Karpas-422 (cell line): ENCODE results near the gene ATP8A2. TPM values are rescaled to one million over a fixed set of nuclear protein-coding genes. Genes with fewer than 3 reads are reported as not detected.
"Not testable (repeated sequence)": the region's sequence is repeated elsewhere in the genome, so short reads cannot be mapped to it uniquely, and the experiment has no call there.

ENCODE experiments used
- DNase-seq: peaks from one replicate; pipeline ENCODE4 v3.0.0-alpha.2; 2015
- H2AFZ ChIP-seq: fragments of 200-600 bp; sonication (generic); 2 replicates; pipeline ENCODE4 v1.6.1; 2014; ENCODE audit warnings: antibody characterized with exemption, low read length, mixed read lengths
- H3K27ac ChIP-seq: fragments of 200-600 bp; sonication (generic); 2 replicates; pipeline ENCODE4 v1.5.1; 2014; ENCODE audit warnings: mild to moderate bottlenecking, low read length, moderate library complexity
- H3K27me3 ChIP-seq: fragments of 200-600 bp; sonication (generic); 2 replicates; pipeline ENCODE4 v1.6.1; 2014; ENCODE audit warnings: low read length, mixed read lengths
- H3K36me3 ChIP-seq: fragments of 200-600 bp; sonication (generic); 2 replicates; pipeline ENCODE4 v1.6.1; 2014; ENCODE audit warnings: low read length, mixed read lengths; ENCODE audit not compliant: insufficient read depth
- H3K4me1 ChIP-seq: fragments of 200-600 bp; sonication (generic); 2 replicates; pipeline ENCODE4 v1.6.1; 2014; ENCODE audit warnings: mild to moderate bottlenecking, low read length, mixed read lengths
- H3K4me2 ChIP-seq: fragments of 200-600 bp; sonication (generic); 2 replicates; pipeline ENCODE4 v1.6.1; 2014; ENCODE audit warnings: low read length, low read depth, mild to moderate bottlenecking; ENCODE audit not compliant: poor library complexity, severe bottlenecking
- H3K4me3 ChIP-seq: fragments of 200-600 bp; sonication (generic); 2 replicates; pipeline ENCODE4 v1.5.1; 2014; ENCODE audit warnings: mild to moderate bottlenecking, antibody characterized with exemption, low read length, mixed read lengths
- H3K79me2 ChIP-seq: fragments of 200-600 bp; sonication (generic); 2 replicates; pipeline ENCODE4 v1.6.1; 2014; ENCODE audit warnings: mild to moderate bottlenecking, low read length, mixed read lengths
- H3K9ac ChIP-seq: fragments of 200-600 bp; sonication (generic); 2 replicates; pipeline ENCODE4 v1.6.0; 2014; ENCODE audit warnings: low read length
- H3K9me2 ChIP-seq: fragments of 200-600 bp; sonication (generic), shearing (Covaris generic); replicated peaks from 2 replicates; pipeline ENCODE4 v1.6.0; 2014; ENCODE audit warnings: mild to moderate bottlenecking, low read length, moderate library complexity; ENCODE audit not compliant: insufficient read depth
- H3K9me3 ChIP-seq: fragments of 300-700, 200-600 bp; sonication (generic); 2 replicates; pipeline ENCODE4 v1.6.1; 2014; ENCODE audit warnings: low read length, mixed read lengths
- H4K20me1 ChIP-seq: fragments of 200-600 bp; sonication (generic); 2 replicates; pipeline ENCODE4 v1.6.1; 2014; ENCODE audit warnings: mild to moderate bottlenecking, antibody characterized with exemption, low read length, low read depth; ENCODE audit not compliant: insufficient read depth
- total RNA-seq: library from RNA; depleted of rRNA; stranded (reverse); fragments of >200 nt; shearing (Covaris generic); gene quantifications from 2 replicates; pipeline ENCODE4 v1.2.3, GENCODE V29; 2014; ENCODE audit warnings: low replicate concordance

The ATP8A2 gene
- total RNA-seq, 1 experiment from 2014 or later: not detected

GRCh38 chr13:25502551-25502950 is 130.8 kb downstream of the ATP8A2 start:
- no peaks in the 10 kb centered on the region for H3K27me3 ChIP-seq
- no peak overlapping the region for H3K4me2 ChIP-seq
- no peaks in the 10 kb centered on the region for H3K9me3 ChIP-seq
- no peaks in the 10 kb centered on the region for H3K9me2 ChIP-seq
- no peaks in the 10 kb centered on the region for H3K36me3 ChIP-seq
- peak; percentile 14 for DNase-seq
- no peaks in the 10 kb centered on the region for H3K79me2 ChIP-seq
- H3K4me1 ChIP-seq: no peaks in the 10 kb centered on the region
- no peak overlapping the region for H3K9ac ChIP-seq
- H4K20me1 ChIP-seq: no peaks in the 10 kb centered on the region
- H3K27ac ChIP-seq: no peak overlapping the region
- H3K4me3 ChIP-seq: no peak overlapping the region
- H2AFZ ChIP-seq: no peak overlapping the region

GRCh38 chr13:25503856-25504255 is 132.1 kb downstream of the ATP8A2 start:
- no peaks in the 10 kb centered on the region for H3K9me3 ChIP-seq
- H3K27ac ChIP-seq: no peak overlapping the region
- no peaks in the 10 kb centered on the region for H3K79me2 ChIP-seq
- H4K20me1 ChIP-seq: no peaks in the 10 kb centered on the region
- H3K4me1 ChIP-seq: no peaks in the 10 kb centered on the region
- no peak overlapping the region for H2AFZ ChIP-seq
- no peak overlapping the region for H3K9ac ChIP-seq
- no peak overlapping the region for H3K4me3 ChIP-seq
- H3K9me2 ChIP-seq: no peaks in the 10 kb centered on the region
- DNase-seq: no peak
- H3K27me3 ChIP-seq: no peaks in the 10 kb centered on the region
- no peak overlapping the region for H3K4me2 ChIP-seq
- H3K36me3 ChIP-seq: no peaks in the 10 kb centered on the region

- no peak overlapping the region for H3K9ac ChIP-seq
These were observed 136.1 kb downstream of the ATP8A2 start for GRCh38 chr13:25507841-25508240.

GRCh38 chr13:25513060-25513459 is 141.3 kb downstream of the ATP8A2 start:
- H3K9me2 ChIP-seq, H4K20me1 ChIP-seq, H2AFZ ChIP-seq, H3K4me2 ChIP-seq, H3K9ac ChIP-seq, H3K36me3 ChIP-seq, H3K9me3 ChIP-seq, DNase-seq, H3K4me3 ChIP-seq, H3K4me1 ChIP-seq, H3K27me3 ChIP-seq, H3K27ac ChIP-seq, H3K79me2 ChIP-seq: not testable (repeated sequence)

More at GRCh38 chr13:25507841-25508240, 136.1 kb downstream of the ATP8A2 start:
- DNase-seq: no peak
- no peak overlapping the region for H2AFZ ChIP-seq
- no peaks in the 10 kb centered on the region for H3K9me3 ChIP-seq
- H3K36me3 ChIP-seq: no peaks in the 10 kb centered on the region
- no peak overlapping the region for H3K4me3 ChIP-seq
- H4K20me1 ChIP-seq: no peaks in the 10 kb centered on the region
- H3K79me2 ChIP-seq: no peaks in the 10 kb centered on the region
- no peaks in the 10 kb centered on the region for H3K9me2 ChIP-seq
- H3K27me3 ChIP-seq: no peaks in the 10 kb centered on the region
- no peaks in the 10 kb centered on the region for H3K4me1 ChIP-seq
- H3K4me2 ChIP-seq: no peak overlapping the region
- no peak overlapping the region for H3K27ac ChIP-seq

- Histone ChIP-seq H3K4me1 (no peaks in the 10 kb centered on the region), H3K27me3 (no peaks in the 10 kb centered on the region), H3K79me2 (no peaks in the 10 kb centered on the region), H2AFZ (no peak overlapping the region), H3K9me3 (no peaks in the 10 kb centered on the region), H3K4me2 (no peak overlapping the region), H3K9ac (no peak overlapping the region), H3K9me2 (no peaks in the 10 kb centered on the region), H3K4me3 (no peak overlapping the region), H3K36me3 (no peaks in the 10 kb centered on the region), H3K27ac (no peak overlapping the region), H4K20me1 (no peaks in the 10 kb centered on the region)
- DNase-seq: no peak
These were observed 146.7 kb downstream of the ATP8A2 start for GRCh38 chr13:25518441-25518840.

- no peaks in the 10 kb centered on the region for H3K9me2 ChIP-seq
- H3K79me2 ChIP-seq: no peaks in the 10 kb centered on the region
- no peaks in the 10 kb centered on the region for H4K20me1 ChIP-seq
- no peaks in the 10 kb centered on the region for H3K27me3 ChIP-seq
- no peaks in the 10 kb centered on the region for H3K9me3 ChIP-seq
- no peak overlapping the region for H3K4me3 ChIP-seq
- H3K36me3 ChIP-seq: no peaks in the 10 kb centered on the region
- H3K4me2 ChIP-seq: no peak overlapping the region
- no peaks in the 10 kb centered on the region for H3K4me1 ChIP-seq
- DNase-seq: no peak
- no peak overlapping the region for H2AFZ ChIP-seq
- no peak overlapping the region for H3K9ac ChIP-seq
- H3K27ac ChIP-seq: no peak overlapping the region
These were observed 154.1 kb downstream of the ATP8A2 start for GRCh38 chr13:25525884-25526283.

GRCh38 chr13:25528266-25528665 is 156.5 kb downstream of the ATP8A2 start:
- Histone ChIP-seq H2AFZ (no peak overlapping the region), H3K27ac (no peak overlapping the region), H3K4me2 (no peak overlapping the region), H3K36me3 (no peaks in the 10 kb centered on the region), H3K27me3 (no peaks in the 10 kb centered on the region), H3K4me1 (no peaks in the 10 kb centered on the region), H3K9ac (no peak overlapping the region), H3K4me3 (no peak overlapping the region), H3K9me3 (no peaks in the 10 kb centered on the region), H3K79me2 (no peaks in the 10 kb centered on the region), H4K20me1 (no peaks in the 10 kb centered on the region), H3K9me2 (no peaks in the 10 kb centered on the region)
- no peak for DNase-seq

GRCh38 chr13:25529425-25529824 is 157.7 kb downstream of the ATP8A2 start:
- H3K36me3 ChIP-seq: no peaks in the 10 kb centered on the region
- no peak overlapping the region for H3K27ac ChIP-seq
- H2AFZ ChIP-seq: no peak overlapping the region
- no peaks in the 10 kb centered on the region for H3K79me2 ChIP-seq
- H3K4me2 ChIP-seq: no peak overlapping the region
- no peaks in the 10 kb centered on the region for H3K9me2 ChIP-seq
- no peak overlapping the region for H3K9ac ChIP-seq
- DNase-seq: no peak
- no peak overlapping the region for H3K4me3 ChIP-seq
- no peaks in the 10 kb centered on the region for H3K9me3 ChIP-seq
- H3K4me1 ChIP-seq: no peaks in the 10 kb centered on the region
- no peaks in the 10 kb centered on the region for H4K20me1 ChIP-seq
- H3K27me3 ChIP-seq: no peaks in the 10 kb centered on the region

- Histone ChIP-seq H4K20me1 (no peaks in the 10 kb centered on the region), H3K4me1 (no peaks in the 10 kb centered on the region), H3K4me2 (no peak overlapping the region), H3K9me2 (no peaks in the 10 kb centered on the region), H3K9me3 (no peaks in the 10 kb centered on the region), H3K79me2 (no peaks in the 10 kb centered on the region), H3K4me3 (no peak overlapping the region), H3K36me3 (no peaks in the 10 kb centered on the region), H3K27ac (no peak overlapping the region), H3K27me3 (no peaks in the 10 kb centered on the region; the same call in 1 of the 2 replicates), H3K9ac (no peak overlapping the region), H2AFZ (no peak overlapping the region)
- no peak for DNase-seq
These were observed 166.5 kb downstream of the ATP8A2 start for GRCh38 chr13:25538276-25538675.
